Pulmonary artery endothelial cell (primary cell): ENCODE results near the gene SUN2. TPM values are rescaled to one million over a fixed set of nuclear protein-coding genes. Genes with fewer than 3 reads are reported as not detected.
"Not testable (repeated sequence)": the region's sequence is repeated elsewhere in the genome, so short reads cannot be mapped to it uniquely, and the experiment has no call there.

ENCODE experiments used
- DNase-seq: peaks from one replicate; pipeline ENCODE4 v3.0.0-alpha.2; 2011; ENCODE audit warnings: low read depth, low spot score
- total RNA-seq: library from RNA; depleted of rRNA; stranded (reverse); fragments of >200 nt; gene quantifications from 2 replicates; pipeline ENCODE4 v1.2.3, GENCODE V29; 2014

SUN2 gene, protein sequence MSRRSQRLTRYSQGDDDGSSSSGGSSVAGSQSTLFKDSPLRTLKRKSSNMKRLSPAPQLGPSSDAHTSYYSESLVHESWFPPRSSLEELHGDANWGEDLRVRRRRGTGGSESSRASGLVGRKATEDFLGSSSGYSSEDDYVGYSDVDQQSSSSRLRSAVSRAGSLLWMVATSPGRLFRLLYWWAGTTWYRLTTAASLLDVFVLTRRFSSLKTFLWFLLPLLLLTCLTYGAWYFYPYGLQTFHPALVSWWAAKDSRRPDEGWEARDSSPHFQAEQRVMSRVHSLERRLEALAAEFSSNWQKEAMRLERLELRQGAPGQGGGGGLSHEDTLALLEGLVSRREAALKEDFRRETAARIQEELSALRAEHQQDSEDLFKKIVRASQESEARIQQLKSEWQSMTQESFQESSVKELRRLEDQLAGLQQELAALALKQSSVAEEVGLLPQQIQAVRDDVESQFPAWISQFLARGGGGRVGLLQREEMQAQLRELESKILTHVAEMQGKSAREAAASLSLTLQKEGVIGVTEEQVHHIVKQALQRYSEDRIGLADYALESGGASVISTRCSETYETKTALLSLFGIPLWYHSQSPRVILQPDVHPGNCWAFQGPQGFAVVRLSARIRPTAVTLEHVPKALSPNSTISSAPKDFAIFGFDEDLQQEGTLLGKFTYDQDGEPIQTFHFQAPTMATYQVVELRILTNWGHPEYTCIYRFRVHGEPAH
- total RNA-seq: 119 and 138 TPM in 2 replicates

DNA sequence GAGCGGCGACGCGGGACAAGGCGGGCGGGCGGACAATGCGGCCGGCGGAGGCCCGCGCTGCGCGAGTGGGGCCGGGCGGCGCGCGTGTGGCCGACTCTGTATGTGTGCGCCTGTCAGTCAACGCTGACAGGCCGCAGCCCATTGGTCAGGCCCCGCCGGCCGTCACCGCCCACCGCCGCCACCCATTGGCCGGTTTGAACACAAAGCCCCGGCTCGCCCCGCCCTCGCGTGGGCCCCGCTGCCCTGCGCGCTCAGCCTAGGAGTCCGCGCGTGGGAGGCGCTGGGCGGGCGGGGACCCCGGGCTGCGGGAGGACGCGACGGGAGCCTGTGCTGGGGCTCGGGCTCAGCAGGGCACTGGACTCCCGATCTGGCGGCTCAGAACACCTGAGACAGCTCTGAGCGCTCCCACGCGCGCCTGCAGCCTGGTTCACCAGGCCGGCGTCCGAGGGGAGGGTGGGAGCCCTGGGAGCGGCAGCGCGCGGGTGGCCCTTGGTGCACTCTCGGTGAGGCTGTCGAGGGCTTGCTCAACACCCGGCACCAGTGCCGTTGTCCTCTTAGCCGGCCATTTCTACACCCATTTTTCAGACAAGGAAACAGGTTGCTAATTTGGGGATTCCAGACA, at the start of gene SUN2:
SUN2 (minus strand) TSS at position 88 of the 622 bp plus-strand sequence. CDS start 3,370 bp downstream, outside the sequence.
- peak; percentile 52 for DNase-seq

DNA sequence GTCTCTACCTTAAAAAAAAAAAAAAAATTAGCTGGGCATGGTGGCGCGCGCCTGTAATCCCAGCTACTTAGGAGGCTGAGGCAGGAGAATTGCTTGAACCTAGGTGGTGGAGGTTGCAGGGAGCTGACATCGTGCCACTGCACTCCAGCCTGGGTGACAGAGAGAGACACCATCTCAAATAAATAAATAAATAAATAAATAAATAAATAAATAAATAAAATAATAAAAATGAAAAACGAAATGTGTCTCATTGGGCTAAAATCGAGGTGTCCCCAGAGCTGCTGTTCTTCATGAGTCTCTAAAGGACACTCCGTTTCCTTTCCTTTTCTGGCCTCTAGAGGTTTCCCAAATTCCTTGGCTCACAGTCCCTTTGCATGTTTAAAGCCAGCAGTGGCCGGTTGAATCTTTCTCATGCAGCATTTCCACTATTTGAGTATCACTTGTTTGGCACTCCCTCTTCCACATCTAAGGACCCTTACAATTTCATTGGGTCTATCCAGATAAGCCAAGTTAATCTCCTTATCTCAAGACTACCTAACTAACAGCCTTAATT, 49.3 kb upstream of the SUN2 start:
- DNase-seq: not testable (repeated sequence)

DNA sequence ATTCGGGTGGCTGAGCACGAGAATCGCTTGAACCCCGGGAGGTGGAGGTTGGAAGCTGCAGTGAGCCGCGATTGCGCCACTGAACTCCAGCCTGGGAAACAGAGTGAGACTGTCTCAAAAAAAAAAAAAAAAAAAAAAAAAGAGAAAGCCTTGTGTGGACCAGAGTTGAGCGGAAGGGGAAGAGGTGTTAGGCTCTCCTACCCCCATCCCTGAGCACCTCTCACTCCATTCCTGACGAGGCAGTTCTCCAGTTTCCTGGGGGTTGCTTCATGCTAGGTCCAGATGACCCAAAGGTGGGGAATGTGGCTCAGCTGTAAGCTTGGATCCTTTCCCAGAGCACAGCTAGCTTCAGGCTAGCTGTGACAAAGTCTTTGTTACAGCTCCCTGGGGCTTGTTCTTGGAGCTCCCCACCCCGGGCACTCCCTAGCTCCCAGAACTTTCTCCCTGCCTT, 46.9 kb upstream of the SUN2 start:
- no peak for DNase-seq

DNA sequence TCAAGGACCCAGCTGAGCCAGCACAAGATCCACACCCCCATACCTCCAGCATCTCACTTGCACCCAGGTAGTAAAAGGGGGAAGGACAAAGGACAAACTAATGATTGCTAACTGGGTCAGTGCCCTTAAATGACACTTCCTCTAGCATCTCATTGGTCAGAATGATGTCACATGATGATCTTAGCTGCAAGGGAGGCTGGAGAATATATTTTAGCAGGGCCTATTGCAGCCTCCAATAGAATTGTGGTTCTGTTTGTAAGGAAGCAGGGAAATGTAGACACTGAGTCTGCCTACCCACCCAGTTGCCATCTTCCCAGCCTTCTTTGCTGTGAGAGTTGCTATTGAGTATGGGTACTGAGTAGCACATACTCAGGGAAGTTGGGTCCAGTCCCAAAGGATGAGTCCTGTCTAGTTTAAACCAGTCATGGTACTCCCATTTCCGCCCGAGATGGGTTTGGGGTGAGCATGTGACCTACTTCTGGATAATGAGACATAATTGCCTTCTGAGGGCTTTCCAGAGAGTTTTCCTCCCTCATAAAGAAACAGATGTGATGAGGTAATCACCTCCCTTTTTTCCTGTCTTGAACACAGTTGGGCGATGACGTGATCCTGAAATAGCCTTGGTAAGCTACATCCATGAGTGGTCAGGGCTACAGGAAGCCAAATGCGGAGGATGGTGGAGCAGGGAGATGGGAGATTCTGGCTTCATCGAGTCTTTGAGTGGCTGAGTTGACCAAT, 43.6 kb upstream of the SUN2 start:
- DNase-seq: no peak

DNA sequence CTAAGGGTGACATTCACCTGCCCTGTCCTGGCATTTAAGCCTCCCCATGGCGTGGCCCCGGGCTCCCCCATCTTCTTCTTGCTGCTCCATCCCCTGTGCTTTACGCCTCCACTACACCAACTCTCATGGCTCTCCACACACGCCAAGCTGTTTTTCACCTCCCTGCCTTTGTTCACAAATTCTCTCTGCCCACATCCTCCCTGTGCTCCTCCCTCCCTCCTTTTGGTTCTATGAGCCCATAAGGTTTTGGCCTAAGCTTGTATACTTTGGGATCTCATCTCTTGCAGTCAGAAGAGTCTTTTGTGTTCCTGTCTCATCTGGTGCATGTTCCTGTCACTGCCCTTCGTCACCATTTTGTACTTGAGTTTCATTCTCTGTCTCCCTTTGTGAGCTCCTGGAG, 42.7 kb upstream of the SUN2 start:
- DNase-seq: no peak

DNA sequence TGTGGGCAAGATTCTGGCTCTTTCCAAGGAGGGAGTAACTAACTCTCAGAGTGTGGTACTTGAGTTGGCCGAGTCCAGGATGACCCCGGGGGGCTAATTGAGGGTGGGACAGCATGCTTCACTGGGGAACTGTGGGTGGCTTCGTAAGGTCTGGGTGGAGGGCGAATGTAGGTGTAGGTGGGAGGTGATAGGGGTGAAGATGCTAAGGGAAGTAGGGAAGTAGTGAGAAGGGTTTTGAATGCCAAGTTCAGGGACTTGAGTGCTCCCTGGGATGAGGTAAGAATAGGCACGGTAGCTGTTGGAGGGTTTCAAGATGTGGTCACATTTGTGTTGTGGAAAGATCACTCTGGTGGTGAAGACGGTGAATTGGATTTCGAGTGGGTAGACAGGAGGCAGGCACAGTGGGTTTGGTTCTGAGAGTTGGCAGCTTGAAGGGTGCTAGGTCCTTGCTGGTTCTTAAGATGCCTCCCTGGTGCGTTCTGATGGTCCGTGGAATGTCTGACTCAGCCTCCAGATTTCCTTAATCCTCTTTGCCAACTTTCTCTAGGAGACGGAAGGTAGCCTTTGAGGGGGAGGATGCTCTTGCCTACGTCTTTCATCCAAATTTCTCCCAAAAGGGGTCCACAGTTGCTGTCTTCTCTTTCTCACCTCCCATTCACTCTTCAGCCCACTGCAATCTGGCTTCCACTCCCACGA, 40.6 kb upstream of the SUN2 start:
- no peak for DNase-seq

DNA sequence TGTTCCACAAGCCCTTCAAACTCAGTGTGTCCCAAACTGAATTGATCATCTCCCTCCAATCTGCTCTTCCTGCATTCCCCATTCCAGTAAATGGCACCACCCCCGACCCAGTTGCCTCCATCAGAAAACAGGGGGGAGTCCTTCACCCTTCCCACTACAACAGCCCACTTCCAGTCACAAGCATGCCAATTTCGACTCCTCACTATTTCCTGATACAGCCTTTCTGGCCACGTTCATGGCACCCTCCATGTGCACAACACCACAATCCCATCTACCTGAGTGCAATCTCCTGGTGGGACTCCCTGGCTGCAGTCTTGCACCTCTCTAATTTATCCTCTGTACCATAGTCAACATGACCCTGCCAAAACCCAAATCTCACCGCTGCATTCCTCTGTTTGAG, 39.8 kb upstream of the SUN2 start:
- DNase-seq: no peak

DNA sequence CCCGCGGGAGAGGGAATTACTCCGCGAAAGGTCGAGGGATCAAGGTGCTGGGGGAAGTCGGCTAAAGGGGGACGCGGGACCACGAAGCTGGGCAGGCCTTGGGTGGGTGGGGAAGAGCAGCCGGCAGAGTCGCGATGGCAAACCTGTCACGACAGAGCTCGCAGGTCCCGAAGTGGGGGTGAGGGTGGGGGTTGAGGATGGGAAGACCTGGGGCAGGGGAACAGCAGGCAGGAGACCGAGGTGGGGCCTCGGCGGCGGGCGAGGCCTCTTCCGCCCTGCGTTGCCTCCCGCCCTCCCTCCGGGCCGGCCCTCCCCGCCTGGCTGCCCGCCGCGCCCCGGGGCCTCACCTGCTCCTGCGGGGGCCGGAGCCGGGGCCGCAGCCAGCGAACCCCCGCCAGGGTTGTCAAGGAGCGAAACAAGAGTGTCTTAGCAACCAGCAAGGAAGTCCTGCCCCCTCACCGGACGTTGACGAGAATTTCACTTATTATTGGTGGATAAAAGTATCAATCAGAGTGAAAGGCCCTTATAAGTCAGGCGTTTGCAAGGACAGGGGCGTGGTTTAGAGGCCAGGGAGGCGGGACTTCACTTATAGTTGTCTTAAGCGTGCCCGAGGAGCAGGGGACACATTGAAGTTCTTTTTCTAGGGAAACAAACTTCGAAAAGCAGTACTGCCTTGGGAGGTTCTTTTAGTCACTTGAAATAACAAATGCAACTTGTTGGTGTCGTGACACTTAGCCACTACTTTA, 38.1 kb upstream of the SUN2 start, which contains the start of gene DNAL4:
DNAL4 (minus strand) TSS at position 423 of the 746 bp plus-strand sequence. CDS start 11,412 bp downstream, outside the sequence.
- DNase-seq: peak; percentile 93

DNA sequence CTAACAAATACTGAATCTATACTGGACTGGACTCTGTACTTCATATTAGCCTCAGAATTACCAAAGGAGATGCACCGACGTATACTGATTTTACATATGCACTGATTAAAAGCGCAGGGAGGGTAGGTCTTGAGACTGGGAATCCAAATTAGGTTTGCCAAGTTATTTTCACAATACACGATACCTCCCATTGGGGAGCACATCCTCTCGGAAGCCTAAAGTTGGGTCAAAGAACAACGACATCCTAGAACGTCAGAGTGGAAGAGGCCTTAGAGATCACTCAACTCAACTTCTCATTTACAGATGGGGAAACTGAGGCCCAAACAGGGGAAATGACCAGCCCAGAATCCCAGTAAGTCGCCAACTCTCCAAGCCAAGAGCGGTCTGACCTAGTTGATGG, 37.5 kb upstream of the SUN2 start:
- no peak for DNase-seq

DNA sequence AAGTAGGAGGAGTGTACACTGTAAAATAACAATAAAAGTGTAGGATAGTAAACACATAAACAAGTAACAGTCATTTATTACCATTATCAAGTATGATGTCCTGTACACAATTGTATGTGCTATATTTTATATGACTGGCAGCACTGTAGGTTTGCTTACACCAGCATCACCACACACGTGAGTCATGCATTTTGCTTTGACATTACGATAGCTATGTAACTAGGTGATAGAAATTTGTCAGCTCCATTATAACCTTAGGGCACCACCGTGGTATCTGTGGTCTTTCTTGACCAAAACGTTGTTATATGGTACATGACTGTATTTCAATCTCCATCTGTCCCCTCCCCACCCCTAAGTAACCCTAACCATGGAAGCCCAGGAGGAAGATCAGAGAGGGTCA, 37.0 kb upstream of the SUN2 start:
- no peak for DNase-seq

DNA sequence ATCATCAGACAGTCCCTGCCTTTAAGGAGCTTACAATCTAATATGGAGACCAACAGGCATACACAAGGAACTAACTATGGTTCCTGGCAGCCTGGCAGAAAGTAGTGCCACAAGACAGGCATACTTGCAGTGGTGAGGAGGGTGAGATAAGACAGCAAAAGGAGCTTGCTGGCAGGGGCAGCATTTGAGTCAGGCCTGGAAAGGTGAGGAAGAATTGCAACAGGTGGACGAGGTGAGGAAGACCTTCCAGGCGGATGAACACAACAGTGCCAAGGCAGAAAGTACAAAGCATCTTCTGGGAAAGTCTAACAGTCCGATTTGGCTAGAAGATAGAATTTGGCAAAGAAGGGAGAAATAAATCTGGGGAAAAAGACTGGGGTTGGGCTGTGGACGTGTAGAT, 33.8 kb upstream of the SUN2 start:
- no peak for DNase-seq

DNA sequence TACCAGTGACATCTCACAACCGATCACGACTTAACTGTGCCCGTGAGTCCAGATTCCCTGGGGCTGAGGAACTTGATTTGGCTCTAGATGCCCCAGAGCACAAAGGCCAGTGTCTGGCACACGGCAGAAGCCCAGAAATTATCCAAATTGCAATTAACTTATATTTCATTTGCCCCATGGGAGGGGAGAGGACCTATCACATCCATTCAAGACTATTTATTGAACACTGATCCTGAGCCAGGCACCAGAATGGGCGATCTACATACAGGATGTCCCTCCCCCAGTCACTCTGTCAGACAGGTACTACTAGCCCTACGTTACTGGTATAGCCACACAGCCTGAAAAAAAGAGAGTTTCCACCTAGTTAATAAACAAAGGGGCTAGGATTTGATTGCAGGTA, 33.0 kb upstream of the SUN2 start:
- no peak for DNase-seq

DNA sequence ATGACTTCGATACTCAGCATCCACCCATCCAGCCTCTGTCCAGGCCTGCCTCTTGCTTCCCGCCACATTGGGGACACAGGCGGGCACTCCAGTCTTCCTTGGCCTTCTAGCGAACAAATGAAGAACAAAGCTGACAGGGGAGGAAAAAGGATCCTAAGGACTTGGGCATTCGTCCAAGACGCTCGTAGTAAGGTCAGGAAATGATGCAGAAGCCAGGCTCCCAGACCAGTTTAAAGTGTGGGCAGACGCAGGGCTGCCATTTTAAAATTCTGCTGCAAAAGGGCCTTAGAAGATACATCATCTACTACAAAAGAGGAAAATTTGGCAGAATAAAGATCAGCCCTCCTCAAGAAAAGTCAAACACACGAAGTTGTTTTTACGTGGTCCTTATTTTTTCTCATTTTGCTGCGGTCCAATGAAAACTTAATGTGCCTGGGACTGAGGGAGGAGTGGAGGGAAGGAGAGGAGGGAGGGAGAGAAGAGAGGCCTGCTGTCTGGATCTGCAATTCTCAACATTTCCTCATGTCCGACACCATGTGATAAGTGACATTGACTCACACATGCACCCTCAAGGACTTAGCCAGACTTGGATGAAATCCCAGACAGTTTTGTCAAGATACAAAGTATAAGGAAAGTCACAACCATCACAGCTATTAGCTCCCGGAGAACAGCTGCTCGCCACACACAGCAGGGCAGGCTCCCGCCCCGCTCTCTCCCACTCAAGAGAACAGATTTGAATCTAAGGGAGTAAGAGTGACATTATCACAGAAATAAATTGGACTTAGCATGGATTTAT, 32.4 kb upstream of the SUN2 start:
- peak; percentile 60 for DNase-seq

DNA sequence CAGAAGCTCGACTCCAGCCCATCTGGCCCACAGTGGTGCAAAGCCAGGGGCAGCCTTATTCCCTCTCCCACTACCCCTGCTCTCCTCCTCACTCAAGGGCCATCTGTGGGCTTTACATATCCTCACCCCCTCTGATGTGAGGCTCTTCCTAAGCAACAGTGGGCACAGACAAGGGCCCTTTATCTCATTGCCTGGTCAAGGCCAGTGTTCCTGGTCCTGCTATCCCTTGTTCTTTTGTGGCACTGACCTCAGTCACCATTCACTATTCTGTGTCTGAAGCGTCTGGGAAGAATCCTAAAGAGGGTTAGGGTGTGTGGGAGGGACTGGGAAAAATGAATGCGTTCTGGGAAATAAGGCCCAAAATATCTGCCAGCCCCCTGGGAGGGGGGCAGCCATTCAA, 30.8 kb upstream of the SUN2 start:
- DNase-seq: no peak

DNA sequence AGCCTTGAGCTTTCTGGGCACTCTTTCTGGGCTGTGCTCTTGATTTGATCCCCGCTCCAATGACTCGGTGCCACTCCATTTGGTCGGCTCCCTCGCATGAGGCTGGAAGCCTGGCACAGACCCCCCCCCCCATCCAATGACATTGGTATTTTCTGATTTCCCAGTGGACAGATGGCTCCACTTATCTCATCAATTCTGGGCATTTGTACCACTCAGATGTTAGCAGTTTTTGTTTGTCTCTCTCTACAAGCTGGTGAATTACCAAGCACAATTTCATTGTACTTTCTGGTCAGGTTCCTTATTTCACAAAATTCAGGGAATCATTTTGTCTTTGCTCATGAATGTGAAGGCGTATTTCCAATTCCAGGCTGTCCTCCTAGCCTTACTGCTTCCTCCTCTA, 29.1 kb upstream of the SUN2 start:
- DNase-seq: no peak

DNA sequence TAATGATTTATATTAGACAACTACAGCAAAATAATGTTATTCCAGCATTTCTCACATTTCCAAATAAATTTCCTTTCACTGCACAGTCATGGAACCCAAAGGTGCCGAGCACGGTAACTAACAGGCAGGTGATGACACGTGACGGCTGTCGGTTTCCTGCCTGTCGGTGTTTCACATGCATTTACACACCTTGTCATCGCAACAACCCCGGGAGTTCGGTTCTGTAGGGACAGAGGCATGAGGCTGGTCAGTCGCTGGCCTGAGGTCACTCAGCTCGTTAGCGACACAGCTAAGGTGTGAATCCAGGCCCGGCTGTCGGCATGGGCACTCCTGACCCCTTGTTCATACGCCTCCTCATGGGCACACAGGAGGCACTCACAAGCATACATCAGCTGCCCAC, 28.2 kb upstream of the SUN2 start:
- no peak for DNase-seq

DNA sequence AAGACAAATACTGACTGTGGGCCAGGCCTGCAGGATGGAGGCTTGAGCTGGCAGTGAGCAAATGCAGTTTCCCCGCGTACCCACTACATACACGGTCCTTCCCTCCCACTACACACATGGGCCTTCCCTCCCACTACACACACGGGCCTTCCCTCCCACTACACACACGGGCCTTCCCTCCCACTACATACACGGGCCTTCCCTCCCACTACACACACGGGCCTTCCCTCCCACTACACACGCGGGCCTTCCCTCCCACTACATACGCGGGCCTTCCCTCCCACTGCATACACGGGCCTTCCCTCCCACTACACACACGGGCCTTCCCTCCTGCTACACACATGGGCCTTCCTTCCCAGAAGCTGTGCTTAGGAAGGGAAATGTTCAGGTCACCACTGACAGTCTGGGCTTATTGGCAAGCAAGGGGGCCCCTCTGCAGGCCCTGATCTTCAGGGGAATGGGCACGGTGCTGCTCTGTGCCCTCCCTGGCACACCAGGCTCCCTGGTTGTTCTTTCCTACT, 27.4 kb upstream of the SUN2 start:
- DNase-seq: no peak

DNA sequence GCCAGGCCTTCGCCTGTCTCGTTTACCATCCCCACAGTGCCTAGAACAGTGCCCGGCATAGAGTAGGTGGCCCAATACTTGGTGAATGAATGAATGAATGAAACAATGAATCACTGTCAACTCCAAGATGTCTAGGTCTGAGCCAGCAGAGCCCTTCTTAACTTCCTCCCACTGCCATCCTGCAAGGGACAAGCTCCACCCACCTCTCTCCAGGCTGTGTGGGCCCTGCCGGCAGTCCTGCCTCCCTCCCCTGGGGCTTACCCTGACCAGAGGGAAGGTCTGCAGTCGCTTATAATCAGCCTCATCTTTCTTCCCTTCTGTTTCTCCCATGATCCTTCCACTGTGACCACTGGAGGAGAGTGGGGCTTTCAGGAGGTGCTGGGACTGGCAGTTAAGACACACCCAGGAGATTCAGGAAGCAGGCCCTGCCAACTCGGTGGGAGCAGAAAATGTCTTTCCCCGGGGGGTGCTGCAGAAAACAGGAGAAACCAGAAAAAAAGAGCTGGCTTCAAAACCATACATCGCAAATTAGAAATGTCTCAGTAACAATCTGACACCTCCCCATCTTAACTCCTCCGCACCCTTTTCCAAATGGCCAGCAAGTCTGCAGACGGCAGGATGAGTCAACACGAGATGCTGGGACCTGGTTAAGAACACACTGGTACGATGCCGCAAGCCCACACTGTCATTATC, 26.8 kb upstream of the SUN2 start:
- no peak for DNase-seq
